Measurements from ENCODE around the gene FAM13A. TPM values are rescaled to one million over a fixed set of nuclear protein-coding genes. Genes with fewer than 3 reads are reported as not detected.

The FAM13A gene
- total and polyA plus RNA-seq, 9 of the 15 experiments (the other 6 are each of a cell fraction or from before 2014, with no cell fraction given): 11.3 to 23.3 (median 14.7) TPM

- in situ Hi-C loops (cut with MboI): no loop called here
- POLR2A ChIA-PET: no interaction called here
- WGBS (ENCODE audit: insufficient coverage, low coverage, missing lambda C conversion rate): 43% methylated on average over 2 of the region's 2 CpGs
- Histone ChIP-seq H3K4me3 (no peak overlapping the region), H3K4me2 (ENCODE audit: insufficient read depth, low read length) (no peak overlapping the region), H3K9me1 (ENCODE audit: control insufficient read depth, insufficient read depth, low read length) (no peaks in the 10 kb centered on the region), H3K27me3 (ENCODE audit: control insufficient read depth in 2 of 2, insufficient read depth in 2 of 2, low read length in 2 of 2) (no peaks in the 10 kb centered on the region), H4K20me1 (replicated peaks; ENCODE audit: control insufficient read depth, insufficient read depth, low read length) (0 out of 2 replicates have a peak, but pooled peaks cover 2% of the 10 kb centered on the region), H3K36me3 (ENCODE audit: control insufficient read depth, insufficient read depth, low read length) (peaks cover 5% of the 10 kb centered on the region; the same call in 2 of the 3 replicates), H2AFZ (ENCODE audit: low read depth, low read length) (no peak overlapping the region), H3K79me2 (ENCODE audit: control insufficient read depth, insufficient read depth, low read length) (no peaks in the 10 kb centered on the region), H3K27ac (ENCODE audit: extremely low read depth, low read depth, low read length) (no peak overlapping the region), H3K4me1 (replicated peaks in 1 of 2; ENCODE audit: control insufficient read depth in 2 of 2, insufficient read depth in 2 of 2, low read length in 2 of 2) (no peaks in the 10 kb centered on the region; a peak in 1 of 5 replicates), H3K9ac (ENCODE audit: insufficient read depth in 1 of 2, low read depth in 2 of 2, low read length in 2 of 2) (no peak overlapping the region), H3K9me3 (replicated peaks; ENCODE audit: control insufficient read depth, insufficient read depth, low read depth, low read length) (no peaks in the 10 kb centered on the region)
- DNase-seq (ENCODE audit: extremely low read depth in 1 of 4, low spot score in 3 of 4) (no peak), FAIRE-seq (no peak), ATAC-seq (no peak)
- no TSS peak for BruUV-seq (replicated peaks)
- TF ChIP-seq PTTG1 (tag; IDR thresholded peaks at IDR 0.05; ENCODE audit: low read depth) (no peak), LARP7 (IDR thresholded peaks at IDR 0.05) (no peak), STAT5A (IDR thresholded peaks at IDR 0.05; ENCODE audit: borderline replicate concordance, low read length) (no peak), NR2C2 (CRISPR knock-in tag; IDR thresholded peaks at IDR 0.05) (no peak), NR2C2 (tag; IDR thresholded peaks at IDR 0.05) (no peak), NR2C1 (IDR thresholded peaks at IDR 0.05) (no peak), NR2C1 (tag; IDR thresholded peaks at IDR 0.05) (no peak), NFRKB (IDR thresholded peaks at IDR 0.05; ENCODE audit: low read depth) (no peak), ARHGAP35 (IDR thresholded peaks at IDR 0.05; ENCODE audit: partially characterized antibody) (no peak)
- CTCF ChIA-PET (ENCODE audit: low intra/inter-chr PET ratio): no interaction called here
- intact Hi-C loops (cut with micrococcal nuclease): no loop called here
Measured at GRCh38 chr4:88940506-88940905, 116.5 kb downstream of the FAM13A start.

GRCh38 chr4:88939697-88940096, 117.3 kb downstream of the FAM13A start:
- in situ Hi-C loops (cut with MboI): no loop called here
- intact Hi-C loops (cut with micrococcal nuclease): no loop called here
- H3K9me1 ChIP-seq (ENCODE audit: control insufficient read depth, insufficient read depth, low read length): no peaks in the 10 kb centered on the region
- H4K20me1 ChIP-seq (replicated peaks; ENCODE audit: control insufficient read depth, insufficient read depth, low read length): 0 out of 2 replicates have a peak, but pooled peaks cover 2% of the 10 kb centered on the region
- no peak for ATAC-seq
- H3K79me2 ChIP-seq (ENCODE audit: control insufficient read depth, insufficient read depth, low read length): no peaks in the 10 kb centered on the region
- no peak for DNase-seq (ENCODE audit: extremely low read depth in 1 of 4, low spot score in 3 of 4)
- WGBS (ENCODE audit: insufficient coverage, low coverage, missing lambda C conversion rate): 55% methylated on average over 3 of the region's 3 CpGs
- BruUV-seq (replicated peaks): no TSS peak
- CTCF ChIA-PET (ENCODE audit: low intra/inter-chr PET ratio): no interaction called here
- FAIRE-seq: no peak
- no peak overlapping the region for H3K9ac ChIP-seq (ENCODE audit: insufficient read depth in 1 of 2, low read depth in 2 of 2, low read length in 2 of 2)
- H3K4me2 ChIP-seq (ENCODE audit: insufficient read depth, low read length): no peak overlapping the region
- POLR2A ChIA-PET: no interaction called here
- no peak overlapping the region for H2AFZ ChIP-seq (ENCODE audit: low read depth, low read length)
- peaks cover 5% of the 10 kb centered on the region; the same call in 2 of the 3 replicates for H3K36me3 ChIP-seq (ENCODE audit: control insufficient read depth, insufficient read depth, low read length)
- TF ChIP-seq NR2C1 (IDR thresholded peaks at IDR 0.05): no peak
- TF ChIP-seq NR2C1 (tag; IDR thresholded peaks at IDR 0.05): no peak
- H3K4me1 ChIP-seq (replicated peaks in 1 of 2; ENCODE audit: control insufficient read depth in 2 of 2, insufficient read depth in 2 of 2, low read length in 2 of 2): no peaks in the 10 kb centered on the region; a peak in 1 of 5 replicates
- no peak overlapping the region for H3K27ac ChIP-seq (ENCODE audit: extremely low read depth, low read depth, low read length)
- H3K9me3 ChIP-seq (replicated peaks; ENCODE audit: control insufficient read depth, insufficient read depth, low read depth, low read length): no peaks in the 10 kb centered on the region
- no peaks in the 10 kb centered on the region for H3K27me3 ChIP-seq (ENCODE audit: control insufficient read depth in 2 of 2, insufficient read depth in 2 of 2, low read length in 2 of 2)
- no peak overlapping the region for H3K4me3 ChIP-seq

All from K562 (cell line).